ENCODE data around the gene MDFIC.

DNA sequence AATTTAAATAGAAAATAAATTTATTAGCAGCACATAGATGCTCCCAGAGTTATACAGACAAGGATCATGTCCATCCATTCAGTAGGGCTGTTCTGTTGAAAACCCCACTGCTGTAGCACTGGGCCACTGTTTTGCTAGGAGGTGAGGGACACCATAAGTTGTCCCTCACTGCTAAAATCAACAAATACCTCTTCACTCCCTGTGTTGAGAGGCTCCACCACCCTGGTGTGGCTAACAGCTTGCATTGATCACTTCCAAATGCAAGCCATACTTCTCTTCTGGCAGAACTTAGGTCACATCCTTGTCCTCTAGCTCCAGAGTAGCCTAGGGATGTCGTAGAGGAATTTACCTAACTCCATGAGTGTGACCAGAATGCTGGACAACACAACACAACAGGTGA lies 55.4 kb downstream of the MDFIC start:
- TF ChIP-seq, protein P1, sequence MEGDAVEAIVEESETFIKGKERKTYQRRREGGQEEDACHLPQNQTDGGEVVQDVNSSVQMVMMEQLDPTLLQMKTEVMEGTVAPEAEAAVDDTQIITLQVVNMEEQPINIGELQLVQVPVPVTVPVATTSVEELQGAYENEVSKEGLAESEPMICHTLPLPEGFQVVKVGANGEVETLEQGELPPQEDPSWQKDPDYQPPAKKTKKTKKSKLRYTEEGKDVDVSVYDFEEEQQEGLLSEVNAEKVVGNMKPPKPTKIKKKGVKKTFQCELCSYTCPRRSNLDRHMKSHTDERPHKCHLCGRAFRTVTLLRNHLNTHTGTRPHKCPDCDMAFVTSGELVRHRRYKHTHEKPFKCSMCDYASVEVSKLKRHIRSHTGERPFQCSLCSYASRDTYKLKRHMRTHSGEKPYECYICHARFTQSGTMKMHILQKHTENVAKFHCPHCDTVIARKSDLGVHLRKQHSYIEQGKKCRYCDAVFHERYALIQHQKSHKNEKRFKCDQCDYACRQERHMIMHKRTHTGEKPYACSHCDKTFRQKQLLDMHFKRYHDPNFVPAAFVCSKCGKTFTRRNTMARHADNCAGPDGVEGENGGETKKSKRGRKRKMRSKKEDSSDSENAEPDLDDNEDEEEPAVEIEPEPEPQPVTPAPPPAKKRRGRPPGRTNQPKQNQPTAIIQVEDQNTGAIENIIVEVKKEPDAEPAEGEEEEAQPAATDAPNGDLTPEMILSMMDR (IDR thresholded peaks at IDR 0.05; ENCODE audit: borderline replicate concordance, extremely low read depth, low read length, poor library complexity, severe bottlenecking), result no peak
- TF ChIP-seq EZH2 (IDR thresholded peaks at IDR 0.05; ENCODE audit: borderline replicate concordance, low read depth, low read length, severe bottlenecking), result no peak

Data from DND-41 (cell line).